HUES64 (cell line): ENCODE measurements around the gene CCDC180. TPM values are rescaled to one million over a fixed set of nuclear protein-coding genes. Genes with fewer than 3 reads are reported as not detected.
"Not testable (repeated sequence)": the region's sequence is repeated elsewhere in the genome, so short reads cannot be mapped to it uniquely, and the experiment has no call there.

Source experiments
- H3K27ac ChIP-seq: 2 replicates; pipeline ENCODE4 v1.7.0; 2013; ENCODE audit warnings: low read depth, low read length, inconsistent platforms
- H3K27me3 ChIP-seq: 2 replicates; pipeline ENCODE4 v1.6.1; 2013; ENCODE audit warnings: mild to moderate bottlenecking, low read length; ENCODE audit not compliant: insufficient read depth
- H3K36me3 ChIP-seq: 2 replicates; pipeline ENCODE4 v1.6.1; 2013; ENCODE audit warnings: mild to moderate bottlenecking, low read length; ENCODE audit not compliant: insufficient read depth
- H3K4me1 ChIP-seq: 2 replicates; pipeline ENCODE4 v1.6.1; 2013; ENCODE audit warnings: mild to moderate bottlenecking, low read length, moderate library complexity; ENCODE audit not compliant: insufficient read depth
- H3K4me3 ChIP-seq: 2 replicates; pipeline ENCODE4 v1.5.1; 2013; ENCODE audit warnings: mild to moderate bottlenecking, low read length, moderate library complexity
- H3K9ac ChIP-seq: 2 replicates; pipeline ENCODE4 v1.6.1; 2013; ENCODE audit warnings: mild to moderate bottlenecking, low read depth, low read length
- H3K9me3 ChIP-seq: 2 replicates; pipeline ENCODE4 v1.6.1; 2013; ENCODE audit warnings: low read depth, low read length; ENCODE audit not compliant: insufficient read depth
- WGBS: fragments of 150-250, 120-280 bp; methylation state at CpG from one replicate; pipeline ENCODE4 v1.1.7; 2013; ENCODE audit warnings: missing lambda C conversion rate; 5-methylcytosine and 5-hydroxymethylcytosine counted together
- polyA plus RNA-seq, 2 experiments: library from polyadenylated mRNA; stranded (reverse); fragments of 50-300 nt; gene quantifications; one replicate each; pipeline ENCODE4 v1.2.3, GENCODE V29; 2013

The CCDC180 gene
- polyA plus RNA-seq (2013, experiment 1 of 2): 1.4 TPM
- 3.0 TPM for polyA plus RNA-seq (2013, experiment 2 of 2)

DNA sequence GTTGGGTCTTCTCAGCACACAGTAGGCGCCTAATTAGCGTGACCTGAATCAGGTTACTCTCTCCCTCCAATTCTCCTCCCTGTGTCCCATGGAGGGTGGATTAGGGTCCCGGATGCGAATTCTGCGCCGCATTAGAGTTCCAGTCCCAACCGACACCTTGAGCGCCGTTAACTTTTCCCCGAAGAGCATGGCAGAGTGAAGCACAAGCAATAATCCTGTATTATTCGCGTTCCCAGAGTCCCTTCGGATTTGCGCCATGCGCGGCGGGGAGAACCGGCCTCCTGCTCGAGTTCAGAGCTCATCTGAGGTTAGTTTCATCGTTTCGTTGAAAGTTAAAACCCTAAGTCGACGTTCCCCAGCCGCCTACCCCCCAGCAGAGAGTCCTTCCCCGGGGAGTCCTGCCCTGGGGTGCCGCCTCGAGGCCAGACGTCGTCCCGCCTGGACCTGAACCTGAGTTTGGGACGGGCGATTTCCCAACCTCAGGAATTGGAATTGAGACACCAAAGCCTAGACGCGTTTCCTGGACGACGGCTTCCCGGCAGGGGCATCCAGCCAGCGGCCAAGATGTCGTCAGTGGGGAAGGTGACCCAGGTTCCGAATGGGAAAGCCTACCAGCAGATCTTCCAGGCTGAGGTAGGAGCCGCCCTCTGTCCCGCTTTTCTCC, at the start of gene CCDC180:
TSS of gene CCDC180 (plus strand) at position 160 of the 664 bp plus-strand sequence. CDS start at position 565, 405 bp downstream.
- H3K27me3 ChIP-seq: peaks cover 7% of the 10 kb centered on the region
- no peak within 1 kb of the TSS for H3K27ac ChIP-seq
- H3K4me1 ChIP-seq: peaks cover 7% of the 10 kb centered on the region; the same call in 1 of the 2 replicates
- no peaks in the 10 kb centered on the region for H3K9me3 ChIP-seq
- 57% methylated on average over 42 of the region's 42 CpGs for WGBS
- H3K36me3 ChIP-seq: no peaks in the 10 kb centered on the region
- peak within 1 kb of the TSS; percentile 37 for H3K4me3 ChIP-seq
- H3K9ac ChIP-seq: 0 out of 2 replicates have a peak within 1 kb of the TSS, but pooled peaks have one; percentile 8

DNA sequence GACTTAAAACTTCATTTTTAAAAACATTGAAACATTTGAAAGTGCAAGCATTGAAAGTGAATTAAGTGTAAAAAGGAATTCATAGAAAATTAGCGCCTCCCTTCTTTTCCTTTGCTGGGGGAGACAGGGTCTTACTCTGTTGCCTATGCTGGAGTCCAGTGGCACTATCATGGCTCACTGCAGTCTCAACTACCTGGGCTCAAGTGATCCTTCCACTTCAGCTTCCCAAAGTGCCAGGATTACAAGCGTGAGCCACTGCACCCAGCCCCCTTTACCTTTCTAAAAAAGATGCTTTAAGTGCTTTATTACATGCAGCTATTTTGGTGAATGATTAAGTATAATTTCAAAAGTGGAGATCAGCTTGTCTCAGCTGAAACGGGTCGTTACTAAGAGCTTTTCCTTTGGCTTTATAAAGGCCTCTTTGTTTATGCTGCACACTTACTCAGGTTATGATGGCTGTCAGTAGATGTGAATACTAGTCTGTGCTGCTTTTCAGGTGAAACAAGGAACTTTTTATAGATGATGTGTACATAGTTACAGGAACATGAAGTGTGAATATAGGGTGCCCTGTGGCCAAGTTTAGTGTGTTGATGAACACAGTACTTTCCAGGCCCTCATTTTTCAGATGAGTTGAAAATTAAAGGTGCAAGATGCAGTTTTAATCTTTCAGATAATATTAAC, 47.5 kb upstream of the CCDC180 start:
- H3K9ac ChIP-seq, H3K36me3 ChIP-seq, H3K4me1 ChIP-seq, H3K4me3 ChIP-seq, H3K9me3 ChIP-seq, H3K27me3 ChIP-seq, H3K27ac ChIP-seq: not testable (repeated sequence)
- 86% methylated on average over 4 of the region's 4 CpGs for WGBS

DNA sequence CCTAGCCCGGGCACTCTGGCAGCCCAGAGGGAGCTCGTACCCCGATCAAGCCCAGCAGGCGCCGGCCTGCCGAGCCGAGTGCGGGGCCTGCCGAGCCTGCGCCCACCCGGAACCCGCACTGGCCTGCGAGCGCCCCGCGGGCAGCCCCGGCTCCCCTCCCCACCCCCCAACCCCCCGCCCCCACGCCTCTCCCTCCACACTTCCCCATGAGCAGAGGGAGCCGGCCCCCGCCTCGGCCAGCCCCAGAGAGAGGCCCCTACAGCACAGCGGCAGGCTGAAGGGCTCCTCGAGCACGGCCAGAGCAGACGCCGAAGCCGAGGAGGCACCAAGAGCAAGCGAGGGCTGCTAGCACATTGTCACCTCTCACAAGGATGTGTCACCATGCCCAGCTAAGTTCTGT, 36.2 kb upstream of the CCDC180 start:
- Histone ChIP-seq H3K27me3 (no peaks in the 10 kb centered on the region), H3K4me1 (peaks cover 10% of the 10 kb centered on the region), H3K9me3 (no peaks in the 10 kb centered on the region), H3K4me3 (peak overlapping the region; percentile 27; the same call in 1 of the 2 replicates), H3K27ac (no peak overlapping the region), H3K36me3 (no peaks in the 10 kb centered on the region), H3K9ac (no peak overlapping the region)
- whole genome bisulfite sequencing: 36% methylated on average over 21 of the region's 29 CpGs

DNA sequence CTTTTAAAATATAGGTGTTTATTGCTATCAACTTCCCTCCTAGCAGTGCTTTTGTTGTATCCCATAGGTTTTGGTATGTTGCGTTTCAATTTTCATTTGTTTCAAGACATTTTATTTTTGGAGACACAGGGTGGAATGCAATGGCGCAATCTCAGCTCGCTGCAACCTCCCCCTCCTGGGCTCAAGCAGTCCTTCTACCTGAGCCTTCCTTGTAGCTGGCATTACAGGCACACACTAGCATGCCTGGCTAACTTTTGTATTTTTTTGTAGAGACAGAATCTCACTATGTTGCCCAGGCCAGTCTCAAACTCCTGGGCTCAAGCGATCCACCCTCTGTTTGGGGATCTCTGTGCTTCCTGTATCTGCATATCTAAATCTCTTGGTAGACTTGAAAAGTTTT, 35.4 kb upstream of the CCDC180 start:
- H3K9ac ChIP-seq: no peak overlapping the region
- no peak overlapping the region for H3K4me3 ChIP-seq
- no peak overlapping the region for H3K27ac ChIP-seq
- 84% methylated on average over 4 of the region's 4 CpGs for WGBS
- H3K4me1 ChIP-seq: peaks cover 15% of the 10 kb centered on the region
- no peaks in the 10 kb centered on the region for H3K9me3 ChIP-seq
- no peaks in the 10 kb centered on the region for H3K36me3 ChIP-seq
- H3K27me3 ChIP-seq: no peaks in the 10 kb centered on the region

DNA sequence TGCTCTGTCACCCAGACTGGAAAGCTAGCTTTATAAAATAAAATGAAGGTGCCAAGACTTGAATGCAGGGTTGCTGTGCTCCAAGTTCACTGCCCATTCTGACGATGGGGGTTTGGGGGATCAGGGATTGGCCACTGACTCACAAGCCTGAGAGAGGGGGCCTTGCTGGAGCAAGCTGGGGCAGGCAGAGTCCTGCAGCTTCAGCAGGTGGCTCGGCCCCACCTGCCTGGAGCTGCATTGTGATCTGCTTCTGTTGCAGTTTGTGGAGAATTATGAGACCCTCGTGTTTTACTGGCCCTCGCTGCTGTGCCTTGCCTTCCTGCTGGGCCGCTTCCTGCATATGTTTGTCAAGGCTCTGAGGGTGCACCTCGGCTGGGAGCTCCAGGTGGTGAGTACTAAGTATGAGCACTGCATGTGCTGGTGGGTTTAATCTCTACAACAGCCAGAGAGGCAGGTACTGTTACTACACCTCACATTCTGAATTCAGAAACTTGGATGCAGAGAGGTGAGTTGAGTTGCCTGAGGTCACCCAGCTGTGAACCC, 31.1 kb upstream of the CCDC180 start:
- Histone ChIP-seq H3K36me3 (peaks cover 29% of the 10 kb centered on the region), H3K4me1 (peaks cover 15% of the 10 kb centered on the region), H3K27me3 (no peaks in the 10 kb centered on the region), H3K27ac (no peak overlapping the region; the same call in 1 of the 2 replicates), H3K9me3 (no peaks in the 10 kb centered on the region), H3K4me3 (no peak overlapping the region), H3K9ac (no peak overlapping the region)
- 40% methylated on average over 6 of the region's 6 CpGs for WGBS

DNA sequence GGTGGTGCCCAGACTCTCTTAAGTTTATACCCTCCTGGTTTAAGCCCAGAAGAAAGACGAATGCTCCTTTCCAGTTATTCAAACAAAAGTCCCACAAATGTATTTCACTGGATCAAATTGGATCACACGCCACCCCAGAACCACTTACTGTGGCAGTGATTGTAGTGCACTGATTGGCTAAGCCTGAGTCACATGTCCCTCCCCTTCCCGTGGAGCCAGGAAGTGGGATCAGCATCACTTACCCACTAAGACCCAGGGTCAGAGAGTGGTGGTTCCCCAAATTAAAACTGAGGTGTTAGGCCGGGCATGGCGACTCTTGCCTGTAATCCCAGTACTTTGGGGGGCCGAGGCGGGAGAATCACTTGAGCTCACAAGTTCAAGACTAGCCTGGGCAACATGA, 29.5 kb upstream of the CCDC180 start:
- 97% methylated on average over 7 of the region's 7 CpGs for WGBS
- Histone ChIP-seq H3K36me3 (peaks cover 39% of the 10 kb centered on the region), H3K4me3 (no peak overlapping the region)

DNA sequence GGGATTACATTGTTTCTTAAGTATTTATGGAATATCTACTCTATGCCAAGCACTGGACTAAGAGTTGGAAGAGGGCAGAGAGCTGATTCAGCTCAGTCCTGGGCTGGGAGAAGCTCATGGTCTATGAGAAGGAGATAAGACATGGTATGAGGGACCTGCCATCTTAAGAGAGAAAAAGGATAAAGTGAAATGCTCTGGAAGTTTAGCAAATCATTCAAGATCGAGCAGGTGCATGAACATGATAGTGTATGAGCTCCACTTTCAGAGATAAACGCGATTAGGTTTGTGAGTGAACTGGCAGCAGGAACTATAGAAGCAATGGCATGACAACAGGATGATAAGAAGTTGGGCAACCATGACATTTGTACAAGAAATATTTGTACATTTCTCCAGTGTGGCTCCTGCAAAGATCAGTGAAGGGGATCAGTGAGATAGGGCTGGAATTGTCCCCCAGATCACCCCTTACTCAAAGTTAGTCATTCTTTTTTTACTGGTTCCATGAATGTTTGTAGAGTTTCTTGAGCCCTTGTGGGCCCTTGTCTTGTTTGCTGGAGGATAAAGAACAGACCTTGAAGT, 26.6 kb upstream of the CCDC180 start:
- H3K9me3 ChIP-seq: peaks cover 14% of the 10 kb centered on the region; the same call in 1 of the 2 replicates
- peaks cover 9% of the 10 kb centered on the region; the same call in 1 of the 2 replicates for H3K4me1 ChIP-seq
- H3K27me3 ChIP-seq: no peaks in the 10 kb centered on the region
- peaks cover 62% of the 10 kb centered on the region for H3K36me3 ChIP-seq
- no peak overlapping the region for H3K4me3 ChIP-seq
- 93% methylated on average over 3 of the region's 3 CpGs for WGBS
- H3K27ac ChIP-seq: no peak overlapping the region
- no peak overlapping the region for H3K9ac ChIP-seq

More for the DNA sequence above, 29.5 kb upstream of the CCDC180 start:
- H3K27ac ChIP-seq: no peak overlapping the region
- H3K27me3 ChIP-seq: no peaks in the 10 kb centered on the region
- no peak overlapping the region for H3K9ac ChIP-seq
- H3K4me1 ChIP-seq: peaks cover 9% of the 10 kb centered on the region; the same call in 1 of the 2 replicates
- no peaks in the 10 kb centered on the region for H3K9me3 ChIP-seq

DNA sequence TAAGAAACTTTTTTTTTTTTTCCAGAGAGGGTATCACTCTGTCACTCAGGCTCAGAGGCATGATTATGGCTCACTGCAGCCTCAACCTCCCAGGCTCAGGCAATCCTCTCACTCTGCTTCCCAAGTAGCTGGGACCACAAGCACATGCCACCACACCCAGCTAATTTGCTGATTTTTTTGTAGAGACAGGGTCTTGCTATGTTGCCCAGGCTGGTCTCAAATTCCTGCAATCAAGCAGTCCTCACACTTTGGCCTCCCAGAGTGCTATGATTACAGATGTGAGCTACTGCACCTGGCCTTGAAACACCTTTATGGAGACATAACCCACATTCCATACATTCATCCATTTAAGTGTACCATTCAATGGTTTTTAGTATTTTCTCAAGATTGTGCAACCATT, 23.7 kb upstream of the CCDC180 start:
- H3K36me3 ChIP-seq: peaks cover 67% of the 10 kb centered on the region
- no peaks in the 10 kb centered on the region for H3K4me1 ChIP-seq
- peaks cover 17% of the 10 kb centered on the region; the same call in 1 of the 2 replicates for H3K9me3 ChIP-seq
- H3K27me3 ChIP-seq: no peaks in the 10 kb centered on the region
- no peak overlapping the region for H3K9ac ChIP-seq
- no peak overlapping the region for H3K4me3 ChIP-seq
- H3K27ac ChIP-seq: no peak overlapping the region

DNA sequence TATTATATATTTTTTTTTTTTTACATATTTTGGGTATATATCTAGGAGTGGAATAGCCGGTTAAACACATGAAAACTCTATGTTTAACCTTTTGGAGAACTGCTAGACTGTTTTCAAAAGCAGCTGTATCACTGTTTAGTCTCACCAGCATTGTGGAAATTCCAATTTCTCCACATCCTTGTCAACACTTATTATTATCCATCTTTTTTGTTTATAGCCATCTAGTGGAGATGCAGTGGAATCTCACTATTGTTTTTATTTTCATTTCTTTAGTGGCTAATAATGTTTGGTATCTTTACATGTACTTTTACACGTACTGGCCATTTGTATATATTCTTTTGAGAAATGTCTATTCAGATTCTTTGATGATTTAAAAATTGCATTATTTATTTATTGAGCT, 22.7 kb upstream of the CCDC180 start:
- no peak overlapping the region for H3K9ac ChIP-seq
- no peaks in the 10 kb centered on the region for H3K27me3 ChIP-seq
- H3K27ac ChIP-seq: no peak overlapping the region
- H3K4me3 ChIP-seq: no peak overlapping the region
- no peaks in the 10 kb centered on the region for H3K4me1 ChIP-seq
- WGBS: 91% methylated on average over 1 of the region's 2 CpGs
- peaks cover 17% of the 10 kb centered on the region; the same call in 1 of the 2 replicates for H3K9me3 ChIP-seq
- peaks cover 69% of the 10 kb centered on the region for H3K36me3 ChIP-seq

DNA sequence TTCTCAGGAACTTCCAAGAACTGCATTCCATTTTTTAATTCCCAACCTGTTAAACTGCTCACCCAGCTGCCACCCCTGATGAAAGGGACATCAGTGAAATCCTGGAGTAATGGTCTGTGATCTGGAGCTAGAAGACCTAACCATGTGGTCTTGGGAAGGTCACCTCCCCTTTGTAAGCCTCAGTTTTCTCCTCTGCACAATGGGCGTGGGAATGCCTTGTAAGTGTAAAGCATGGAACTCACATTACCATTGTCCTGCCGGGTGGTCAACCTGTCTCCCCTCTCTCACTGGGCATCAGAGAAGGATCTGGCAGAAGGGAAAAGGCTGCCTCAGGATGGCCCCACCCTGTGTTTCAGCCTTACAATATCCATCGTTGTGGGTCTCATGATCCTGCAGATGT, 15.3 kb upstream of the CCDC180 start:
- Histone ChIP-seq H3K9ac (no peak overlapping the region), H3K4me1 (no peaks in the 10 kb centered on the region), H3K9me3 (no peaks in the 10 kb centered on the region), H3K27ac (no peak overlapping the region), H3K27me3 (no peaks in the 10 kb centered on the region), H3K4me3 (no peak overlapping the region), H3K36me3 (peaks cover 34% of the 10 kb centered on the region)
- WGBS: 92% methylated on average over 3 of the region's 3 CpGs

DNA sequence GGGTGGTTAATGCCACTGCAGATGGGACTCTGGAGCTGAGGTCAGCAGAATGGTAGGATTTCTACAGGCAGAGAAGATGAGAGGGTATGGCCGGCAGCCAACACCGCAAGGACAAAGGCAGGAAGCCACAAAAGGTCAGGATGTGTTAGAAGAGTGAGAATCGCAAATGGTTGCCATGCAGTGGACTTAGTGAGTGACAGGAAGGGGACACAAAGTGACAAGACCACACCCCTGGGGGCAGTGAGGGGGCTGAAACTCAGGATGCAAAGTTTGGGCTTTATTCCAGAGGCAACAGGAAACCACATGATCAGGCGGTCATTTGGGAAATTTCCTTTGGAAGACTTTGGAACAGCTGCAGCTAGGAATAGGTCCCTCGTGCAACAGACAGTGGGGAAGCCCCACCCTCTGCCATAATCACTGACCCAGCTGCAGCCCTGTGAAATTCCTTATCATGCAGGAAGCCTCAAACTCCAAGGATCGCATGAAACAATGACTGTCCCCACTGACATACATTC, 14.2 kb upstream of the CCDC180 start:
- no peak overlapping the region for H3K9ac ChIP-seq
- no peak overlapping the region for H3K27ac ChIP-seq

More for the DNA sequence above, 14.2 kb upstream of the CCDC180 start:
- 83% methylated on average over 6 of the region's 6 CpGs for WGBS
- no peaks in the 10 kb centered on the region for H3K9me3 ChIP-seq
- H3K4me1 ChIP-seq: no peaks in the 10 kb centered on the region
- no peak overlapping the region for H3K4me3 ChIP-seq
- peaks cover 26% of the 10 kb centered on the region for H3K36me3 ChIP-seq
- no peaks in the 10 kb centered on the region for H3K27me3 ChIP-seq
